Hematopoietic multipotent progenitor cell treated with erythropoietin and hydrocortisone succinate and interleukin-3 and kit ligand, for 17 days (in vitro differentiated cells): ENCODE results near the gene STK32B.

Experiments
- DNase-seq: peaks from one replicate; pipeline ENCODE4 v3.0.0-alpha.2; 2015; ENCODE audit warnings: low spot score

Gene STK32B

DNA sequence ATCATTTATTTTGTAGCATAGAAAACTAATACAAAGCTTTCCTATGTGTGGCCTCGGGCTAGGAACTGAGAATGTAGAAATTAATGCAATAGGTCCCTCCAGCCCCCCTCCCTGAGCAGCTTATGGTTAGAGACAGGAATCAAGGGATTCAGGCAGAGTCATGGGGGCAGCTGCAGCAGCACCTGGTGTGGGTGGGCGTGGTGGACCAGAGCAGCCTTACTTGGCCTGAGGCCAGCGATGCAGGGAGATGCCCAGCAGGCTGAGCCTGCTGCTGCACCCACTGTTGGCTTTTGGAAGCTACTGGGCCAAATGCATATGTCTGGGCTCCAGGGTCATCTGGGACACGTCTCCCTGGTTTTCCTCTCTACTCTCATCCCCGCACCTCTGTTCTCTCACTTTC, 74.0 kb downstream of the STK32B start:
- DNase-seq: no peak

DNA sequence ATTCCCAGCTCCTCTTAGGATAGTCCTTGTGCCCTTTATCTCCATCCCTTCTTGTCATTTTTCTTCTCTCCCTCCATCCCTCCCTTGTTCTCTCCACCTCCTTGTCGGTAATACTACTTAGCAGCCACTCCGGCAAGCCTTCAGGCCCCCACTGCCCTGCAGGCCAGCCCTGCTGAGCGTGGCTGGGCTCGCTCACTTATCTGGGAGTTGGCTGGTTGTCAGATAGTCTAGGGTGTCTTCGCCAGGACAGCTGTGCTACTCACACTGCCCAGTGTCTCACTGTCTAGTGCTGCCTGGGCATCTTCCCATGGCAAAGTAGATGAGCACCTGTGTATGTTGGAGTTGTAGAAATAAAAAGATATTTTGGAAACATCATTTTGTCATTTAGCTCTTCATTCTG, 75.0 kb downstream of the STK32B start:
- no peak for DNase-seq

GRCh38 chr4:5126857-5127256, 75.6 kb downstream of the STK32B start:
- DNase-seq: no peak

GRCh38 chr4:5127556-5127955, 76.3 kb downstream of the STK32B start:
- DNase-seq: no peak

DNA sequence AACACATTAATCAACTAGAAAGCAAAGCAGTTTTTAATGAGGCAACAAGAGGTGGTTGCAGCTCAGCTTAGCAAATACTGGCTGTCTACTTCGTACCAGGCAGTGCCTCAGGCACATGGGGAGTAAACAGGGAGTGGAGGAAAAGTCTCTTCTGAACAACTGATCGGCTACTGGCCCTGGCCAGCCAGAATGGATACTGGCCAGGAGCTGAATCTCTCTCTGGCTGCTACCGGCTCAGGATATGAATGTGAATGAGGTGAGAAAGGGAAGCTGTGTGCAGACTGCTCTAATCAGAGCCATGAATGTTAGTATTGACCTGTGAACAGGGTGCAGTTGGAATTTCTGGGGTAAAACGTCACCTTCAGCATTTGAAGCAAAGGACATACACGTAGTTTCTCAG, 77.3 kb downstream of the STK32B start:
- DNase-seq: no peak

- no peak for DNase-seq
These were observed 81.9 kb downstream of the STK32B start for GRCh38 chr4:5133201-5133600.

DNA sequence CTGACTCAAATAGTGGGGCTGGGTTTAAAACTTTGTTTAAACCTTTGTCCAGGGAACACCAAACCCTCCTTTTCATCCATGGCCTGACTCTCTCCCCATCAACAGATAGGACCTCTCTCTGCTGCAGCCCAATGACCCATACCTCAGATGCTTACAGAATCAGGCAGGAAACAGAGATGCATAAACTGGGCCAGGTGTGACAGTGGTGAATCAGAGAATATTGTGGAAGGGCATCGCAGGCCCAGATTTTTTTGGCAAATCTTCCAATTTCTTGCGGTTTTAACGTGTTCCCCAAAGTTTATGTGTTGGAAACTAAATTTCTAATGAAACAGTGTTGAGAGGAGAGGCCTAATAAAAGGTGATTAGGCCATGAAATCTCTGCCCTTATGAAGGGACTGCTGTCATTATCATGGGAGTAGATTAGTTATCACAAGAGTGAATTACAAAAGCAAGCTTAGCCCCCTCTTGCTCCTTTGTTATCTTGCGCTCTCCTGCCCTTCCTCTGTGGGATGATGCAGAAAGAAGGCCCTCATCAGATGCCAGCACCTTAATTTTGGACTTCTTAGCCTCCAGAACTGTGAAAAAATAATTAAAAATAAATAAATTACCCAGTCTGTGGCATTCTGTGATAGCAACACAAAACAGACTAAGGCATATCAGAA, 82.8 kb downstream of the STK32B start:
- DNase-seq: no peak

DNA sequence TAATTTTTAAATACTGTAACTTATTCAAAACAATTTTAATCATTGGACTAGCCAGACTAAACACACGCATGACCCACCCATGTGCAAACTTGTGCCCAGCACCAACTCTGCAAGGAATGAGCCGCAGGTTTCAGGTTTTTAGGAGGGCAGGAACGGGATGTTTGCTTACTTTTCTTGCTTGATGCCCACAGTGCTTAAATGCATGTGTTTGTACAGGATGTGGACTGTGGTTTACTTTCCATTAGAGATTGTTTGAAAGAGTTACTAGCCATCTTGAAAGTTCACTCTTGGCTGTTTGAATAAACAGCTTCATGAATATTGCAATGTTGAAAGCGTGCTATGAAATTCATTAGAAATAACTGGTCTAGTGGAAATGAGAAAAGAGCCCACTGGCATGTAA, 83.3 kb downstream of the STK32B start:
- DNase-seq: no peak

DNA sequence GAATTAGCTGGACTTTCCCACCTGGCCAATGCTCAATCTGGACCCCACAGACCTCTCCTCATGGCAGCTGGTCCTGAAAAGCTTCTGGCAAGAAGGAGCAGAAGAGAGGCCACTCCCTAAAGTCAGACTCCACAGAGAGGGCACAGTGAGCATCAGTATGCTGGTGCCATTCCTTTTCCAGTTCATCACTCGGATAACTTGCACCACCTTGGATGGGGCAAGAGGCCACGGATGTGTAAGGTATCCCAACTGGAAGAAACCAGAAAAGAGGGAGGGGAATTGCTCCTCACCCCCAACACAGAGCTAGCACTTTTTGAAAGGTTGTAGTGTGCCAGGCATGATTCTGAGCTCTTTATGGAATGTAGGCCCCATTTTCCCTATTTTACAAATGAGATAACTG, 85.9 kb downstream of the STK32B start:
- no peak for DNase-seq

GRCh38 chr4:5137927-5138326, 86.6 kb downstream of the STK32B start:
- DNase-seq: no peak

DNA sequence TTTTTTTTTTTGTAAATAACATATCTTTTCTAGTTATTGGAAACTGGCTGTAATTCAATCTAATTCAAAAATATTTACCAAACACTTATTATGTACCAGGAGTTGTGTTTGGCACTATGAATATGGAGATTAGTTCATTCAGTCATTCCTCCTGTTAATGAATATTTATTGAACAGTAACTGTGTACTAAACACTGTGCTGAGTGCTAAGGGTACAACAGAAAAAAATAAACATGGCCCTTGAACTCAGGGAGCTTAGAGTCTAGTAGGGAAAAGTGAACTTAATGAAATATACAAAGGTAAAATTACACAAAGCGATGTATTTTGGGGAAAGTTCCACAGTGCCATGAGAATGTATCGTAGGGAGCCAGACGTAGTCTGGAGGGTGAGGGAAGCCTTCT, 87.1 kb downstream of the STK32B start:
- no peak for DNase-seq

GRCh38 chr4:5139141-5139540, 87.9 kb downstream of the STK32B start:
- no peak for DNase-seq

- no peak for DNase-seq
These were observed 90.5 kb downstream of the STK32B start for GRCh38 chr4:5141802-5142201.

GRCh38 chr4:5142726-5143125, 91.4 kb downstream of the STK32B start:
- peak; percentile 8 for DNase-seq

DNA sequence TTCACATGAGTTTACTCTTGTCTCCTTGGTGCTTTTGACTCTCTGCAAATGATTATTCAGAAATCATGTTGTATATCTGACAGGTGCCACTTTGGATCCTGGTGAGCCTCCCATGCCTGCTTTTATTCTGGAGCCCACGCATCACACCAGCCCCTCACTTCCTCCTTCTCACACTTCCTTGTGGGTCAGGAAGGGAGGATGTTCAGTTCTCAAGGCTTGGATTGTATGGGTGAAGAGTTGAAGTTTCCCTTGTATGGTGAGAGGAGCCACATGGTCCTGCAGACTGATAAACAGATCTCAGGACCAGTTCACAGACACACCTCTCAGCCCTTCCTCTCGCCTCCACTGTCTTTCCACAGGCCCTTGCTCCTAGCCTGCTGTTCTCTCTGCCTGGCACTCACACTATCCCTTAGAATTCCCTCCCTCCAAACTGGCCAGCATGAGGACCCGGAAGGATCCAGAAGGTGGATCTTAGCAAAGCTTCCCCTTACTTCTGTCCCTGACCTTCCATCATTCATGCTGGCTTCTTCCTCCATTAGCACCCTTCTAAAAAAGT, 92.1 kb downstream of the STK32B start:
- no peak for DNase-seq

DNA sequence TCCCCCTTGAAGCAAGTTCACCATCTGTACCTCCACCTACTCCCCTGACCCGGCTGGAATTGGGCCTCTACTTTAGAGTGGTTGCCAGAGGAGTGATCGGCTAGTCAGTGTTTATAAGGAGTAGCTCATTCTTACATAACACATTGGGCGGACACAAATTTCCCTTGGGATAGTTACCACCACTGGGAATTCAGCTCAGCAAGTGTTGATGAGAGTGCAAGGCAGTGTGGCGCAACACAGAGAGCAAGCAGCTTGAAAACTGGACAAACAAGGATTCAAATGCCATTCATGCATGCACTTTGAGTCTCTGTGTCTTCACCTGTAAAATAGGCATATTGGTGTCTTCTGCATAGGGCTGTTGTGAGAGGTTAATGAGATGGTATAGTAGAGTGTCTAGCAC, 92.7 kb downstream of the STK32B start:
- no peak for DNase-seq

DNA sequence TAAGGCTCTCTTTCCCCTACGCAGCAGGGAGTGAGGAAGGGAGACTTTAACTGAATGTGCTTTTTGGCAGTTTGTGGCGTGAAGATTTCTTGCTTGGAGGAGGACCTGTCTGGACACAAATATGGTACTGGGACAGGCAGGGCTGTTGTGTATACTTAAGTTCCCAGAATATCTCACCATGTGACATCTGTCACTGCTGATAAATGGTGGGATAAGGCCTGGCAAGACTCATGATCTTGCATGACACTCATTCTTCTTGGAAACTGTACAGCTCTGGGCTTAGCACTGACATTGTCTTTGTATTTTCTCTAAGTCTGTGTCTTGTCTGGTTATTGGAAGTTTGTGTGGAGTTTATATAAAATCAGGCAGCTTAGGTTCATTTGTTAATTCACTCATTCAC, 93.1 kb downstream of the STK32B start:
- no peak for DNase-seq

- no peak for DNase-seq
These were observed 95.0 kb downstream of the STK32B start for GRCh38 chr4:5146248-5146647.

DNA sequence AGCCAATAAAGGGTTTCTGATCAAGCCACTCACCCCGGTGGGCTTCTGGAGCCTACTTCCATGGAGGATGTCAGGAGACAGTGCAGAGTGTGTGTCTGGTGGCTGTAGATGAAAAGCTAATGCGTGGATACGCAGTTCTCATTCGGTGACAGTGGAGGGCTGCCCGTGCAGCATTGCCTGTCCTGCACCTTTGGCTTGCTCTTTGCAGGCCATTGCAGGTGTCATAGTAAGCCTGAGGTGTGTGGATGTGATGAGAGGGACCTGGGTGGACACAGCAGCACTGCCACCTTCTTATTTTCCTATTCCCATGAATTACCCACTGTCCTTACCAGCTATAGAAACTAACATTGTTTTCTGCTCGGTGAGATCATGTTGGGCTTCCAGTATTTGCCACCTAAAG, 101.2 kb downstream of the STK32B start:
- no peak for DNase-seq

GRCh38 chr4:5156682-5157081, 105.4 kb downstream of the STK32B start:
- no peak for DNase-seq

DNA sequence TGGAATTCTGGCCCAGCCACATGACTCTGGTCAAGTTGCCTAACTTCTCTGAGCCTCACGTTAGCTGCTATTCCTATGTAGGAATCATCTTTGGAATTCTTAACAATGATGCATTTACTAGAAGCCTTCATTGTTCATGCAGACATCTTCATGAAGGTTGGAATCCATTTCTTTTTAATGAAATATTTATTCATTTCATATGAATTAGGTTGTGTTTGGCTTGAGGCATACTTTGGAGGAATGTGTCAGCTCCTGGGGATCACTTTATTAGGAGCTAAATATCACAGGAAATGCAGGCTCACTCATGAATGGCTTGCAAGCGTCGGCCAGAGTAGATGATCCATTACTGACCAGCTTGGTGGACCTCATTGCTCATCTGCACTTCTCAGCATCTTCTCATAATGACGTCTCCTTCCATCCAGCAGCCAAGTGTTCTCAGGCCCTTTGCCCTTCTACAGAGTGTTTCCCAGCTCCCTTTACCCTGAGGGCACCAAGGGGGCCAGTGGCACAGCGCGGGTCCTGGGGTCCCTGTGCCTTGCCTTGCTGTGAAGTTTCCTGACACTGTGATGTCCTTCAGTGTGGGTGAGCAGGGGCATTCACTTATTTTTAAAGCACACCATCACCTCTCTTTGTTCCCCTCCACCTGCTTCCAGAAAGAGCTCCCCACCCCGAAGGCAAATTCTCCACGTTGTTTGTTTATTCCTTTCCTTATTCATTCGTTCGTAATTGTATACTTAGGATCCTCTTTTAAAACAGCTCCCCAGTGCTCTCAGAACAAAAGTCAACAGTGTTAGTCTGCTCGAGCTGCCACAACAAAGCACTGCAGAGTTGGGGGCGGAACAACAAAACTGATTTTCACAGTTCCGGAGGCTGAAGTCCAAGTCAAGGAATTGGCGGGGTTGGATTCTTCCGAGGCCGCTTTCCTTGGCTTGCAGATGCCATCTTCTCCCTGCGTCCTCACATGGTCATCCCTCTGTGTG, 106.8 kb downstream of the STK32B start:
- DNase-seq: no peak

GRCh38 chr4:5158825-5159224, 107.5 kb downstream of the STK32B start:
- no peak for DNase-seq

GRCh38 chr4:5160668-5161067, 109.4 kb downstream of the STK32B start:
- no peak for DNase-seq
